T follicular helper cell (primary cell): Measurements from ENCODE around the gene USP49.
"Not testable (repeated sequence)": the region's sequence is repeated elsewhere in the genome, so short reads cannot be mapped to it uniquely, and the experiment has no call there.

ENCODE experiments used
- DNase-seq: peaks from one replicate; pipeline ENCODE4 v3.0.0-alpha.2; 2020; ENCODE audit warnings: low read depth
- total RNA-seq, 2 experiments: gene quantifications; one replicate each; lab custom pipeline; 2026; lab: John Stamatoyannopoulos, UW

Gene USP49
- 2.2 to 2.5 reads per million in 2 experiments for total RNA-seq

DNA sequence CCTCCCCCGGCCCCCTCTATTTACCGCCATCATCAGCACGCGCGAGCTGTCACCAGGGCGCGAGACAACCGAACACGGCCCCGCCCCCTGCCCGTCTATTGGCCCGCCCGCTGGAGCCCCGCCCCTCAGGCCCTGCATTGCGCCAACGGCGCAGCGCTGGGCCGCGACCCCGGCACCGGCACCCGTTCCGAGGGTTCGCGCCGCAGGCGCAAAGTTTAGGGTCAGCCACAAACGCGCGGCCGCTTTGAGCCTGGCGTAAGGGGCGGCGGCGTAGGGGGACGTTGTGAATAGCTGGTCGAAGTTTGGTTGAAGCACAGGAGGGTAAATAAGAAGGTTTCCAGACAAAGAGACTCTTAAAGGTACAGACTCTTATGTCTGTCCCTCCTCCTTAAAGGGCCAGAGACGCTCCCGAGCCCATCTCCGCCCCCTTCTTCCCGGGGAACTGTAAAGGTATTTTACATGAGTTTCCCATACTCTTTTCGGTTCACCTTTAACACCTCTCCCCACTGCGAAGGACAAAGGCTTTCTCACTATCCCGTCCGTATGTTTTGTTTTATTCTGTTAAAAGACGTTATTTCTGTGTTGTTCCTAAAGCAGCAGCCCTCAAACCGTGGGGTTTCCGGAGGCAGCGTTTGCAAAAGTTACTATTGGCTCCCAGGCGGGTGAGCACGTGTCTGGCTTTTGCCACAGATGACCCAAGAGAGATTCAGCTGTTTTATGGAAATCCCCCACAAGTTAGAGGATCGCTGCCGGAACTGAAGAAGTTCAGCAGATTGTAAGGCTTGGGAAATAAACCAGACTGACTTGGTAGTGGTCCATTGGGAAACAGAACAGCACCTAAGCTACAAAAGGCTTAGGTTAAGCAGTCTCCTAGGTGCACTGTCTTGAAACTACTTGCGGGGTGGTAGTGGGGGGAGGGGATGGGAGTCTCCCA lies at the start of gene USP49:
Gene USP49 (minus strand): TSS at position 76 of the 934 bp plus-strand sequence. CDS start 88,392 bp downstream, outside the sequence.
- DNase-seq, result peak; percentile 89

DNA sequence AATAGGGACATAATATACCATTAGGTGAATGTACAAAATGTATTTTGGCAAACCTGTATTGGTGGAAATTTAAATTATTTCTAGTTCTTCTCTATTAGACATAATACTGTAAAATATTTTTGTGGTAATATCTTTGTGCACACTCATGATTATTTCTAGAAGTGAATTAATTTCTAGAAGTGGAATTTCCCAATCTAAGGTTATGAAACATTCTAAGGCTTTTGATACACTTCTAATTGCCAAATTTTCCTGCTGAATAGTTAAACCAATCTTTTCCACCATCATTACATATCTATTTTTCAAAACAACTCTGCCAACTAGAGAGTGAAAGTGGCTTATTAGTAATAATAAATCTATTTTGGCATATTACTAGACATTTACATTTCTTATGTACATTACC lies 48.3 kb upstream of the USP49 start:
- DNase-seq, result no peak

DNA sequence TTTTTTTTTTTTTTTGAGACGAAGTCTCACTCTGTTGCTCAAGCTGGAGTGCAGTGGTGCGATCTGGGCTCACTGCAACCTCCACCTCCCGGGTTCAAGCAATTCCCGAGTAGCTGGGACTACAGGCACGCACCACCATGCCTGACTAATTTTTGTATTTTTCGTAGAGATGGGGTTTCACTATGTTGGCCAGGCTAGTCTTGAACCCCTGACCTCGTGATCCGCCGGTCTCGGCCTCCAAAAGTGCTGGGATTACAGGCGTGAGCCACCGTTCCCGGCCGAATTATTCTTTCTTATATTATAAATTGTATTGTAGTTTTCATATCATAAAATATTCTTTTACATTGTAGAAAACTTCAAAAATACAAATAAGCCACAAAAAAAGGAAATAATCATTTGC lies 47.7 kb upstream of the USP49 start:
- not testable (repeated sequence) for DNase-seq

DNA sequence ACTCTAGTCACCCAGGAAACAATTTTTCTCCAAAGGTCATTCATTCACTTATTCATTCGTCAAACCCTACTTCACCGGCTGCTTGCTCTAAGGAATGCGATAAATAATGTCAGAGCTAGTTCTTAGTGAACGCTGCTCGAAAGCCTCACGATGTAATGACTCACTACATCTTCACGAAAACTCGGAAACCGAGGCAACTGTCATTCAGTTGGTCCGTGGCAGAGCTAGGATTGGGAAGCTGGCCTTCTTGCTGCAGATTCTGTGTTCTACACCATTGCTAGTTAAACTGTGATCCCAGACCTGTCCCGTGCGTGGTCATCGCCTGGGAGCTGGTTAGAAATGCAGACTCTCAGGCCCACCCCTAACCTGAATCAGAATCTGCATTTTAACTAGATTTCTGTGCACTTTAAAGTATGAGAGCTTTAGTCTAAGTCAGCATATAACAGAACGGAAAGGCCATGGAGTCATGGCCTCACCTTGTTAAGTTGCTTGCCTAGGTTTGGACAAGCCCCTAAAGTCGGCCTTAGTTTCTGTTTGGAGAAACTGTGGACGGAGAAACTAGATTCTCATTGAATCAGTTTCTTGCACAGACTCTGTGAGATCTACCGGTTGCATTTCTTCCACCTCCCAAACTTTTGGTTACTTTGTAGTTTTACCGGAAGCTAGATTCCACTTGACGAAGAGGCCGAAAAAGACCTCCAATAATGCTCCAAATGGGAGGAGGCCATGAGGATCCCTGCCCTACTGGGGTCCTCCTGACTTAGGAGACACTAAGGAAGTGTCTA lies 47.1 kb upstream of the USP49 start:
- DNase-seq, result peak; percentile 24

DNA sequence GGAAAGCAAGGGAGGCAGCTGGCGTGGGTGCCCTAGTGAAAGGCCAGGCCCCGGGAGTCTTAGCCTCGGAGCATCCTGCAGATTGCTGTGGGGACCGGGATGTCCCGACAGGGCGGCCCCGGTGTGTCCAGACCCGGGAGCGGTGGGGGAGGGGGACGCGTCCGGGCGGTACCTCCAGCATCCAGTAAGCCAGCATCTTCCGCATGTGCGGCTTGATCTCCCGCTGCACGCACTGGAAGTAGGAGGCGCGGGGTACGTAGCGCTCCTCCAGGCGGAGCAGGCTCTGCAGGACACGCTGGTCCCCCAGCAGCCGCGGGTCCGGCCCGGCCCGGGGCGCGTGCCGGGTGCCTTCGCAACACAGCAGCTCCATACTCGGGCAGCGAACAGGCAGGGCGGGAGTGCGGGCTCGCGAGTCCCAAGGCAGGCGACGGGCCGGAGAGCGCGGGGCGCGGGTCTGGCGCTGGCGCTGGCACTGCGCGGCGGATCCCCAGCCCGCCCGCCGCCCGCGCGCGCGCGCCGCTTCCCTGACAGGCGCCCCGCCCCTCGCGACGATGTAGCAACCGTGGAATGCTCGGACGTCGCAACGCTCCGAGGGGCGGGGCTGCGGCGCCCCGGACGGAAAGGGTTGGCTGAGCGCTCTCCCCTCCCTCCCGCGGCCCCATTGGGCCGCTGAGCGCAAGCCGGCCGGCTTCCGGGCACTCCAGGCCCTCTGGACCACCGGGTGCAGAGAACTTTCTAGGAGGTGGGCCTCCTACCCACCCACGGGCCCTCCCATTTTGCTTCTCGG lies 46.3 kb upstream of the USP49 start, which contains the start of gene CCND3:
Gene CCND3 (minus strand): TSS at position 529 of the 787 bp plus-strand sequence. CDS start 159 bp downstream, at position 370.
- DNase-seq, result peak; percentile 70

DNA sequence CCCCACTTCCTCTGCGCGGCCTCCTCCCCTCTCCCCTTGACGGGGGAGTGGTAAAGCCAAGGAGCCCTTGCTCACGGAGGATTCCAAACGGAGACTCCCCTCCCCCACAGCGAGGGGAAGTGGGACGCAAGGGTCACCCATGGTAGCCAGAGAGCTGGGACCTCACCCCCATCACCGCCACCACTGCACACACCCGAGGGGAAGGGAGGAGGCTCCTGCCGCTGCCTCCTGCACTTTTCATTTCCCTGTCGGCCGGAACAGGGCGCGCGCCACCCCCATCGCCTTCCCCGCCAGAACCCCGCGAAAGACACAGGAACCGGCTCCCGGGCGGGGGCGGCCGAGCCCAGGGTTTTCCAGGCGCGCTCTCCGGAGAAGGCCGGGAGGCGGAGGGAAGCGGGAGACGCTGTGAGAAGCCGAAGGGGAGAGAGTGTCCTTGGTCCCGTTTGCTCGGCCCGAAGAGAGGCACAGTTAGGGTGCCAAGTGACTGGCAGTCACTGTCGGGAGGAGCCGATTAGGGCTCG lies 45.6 kb upstream of the USP49 start:
- DNase-seq, result peak; percentile 41

DNA sequence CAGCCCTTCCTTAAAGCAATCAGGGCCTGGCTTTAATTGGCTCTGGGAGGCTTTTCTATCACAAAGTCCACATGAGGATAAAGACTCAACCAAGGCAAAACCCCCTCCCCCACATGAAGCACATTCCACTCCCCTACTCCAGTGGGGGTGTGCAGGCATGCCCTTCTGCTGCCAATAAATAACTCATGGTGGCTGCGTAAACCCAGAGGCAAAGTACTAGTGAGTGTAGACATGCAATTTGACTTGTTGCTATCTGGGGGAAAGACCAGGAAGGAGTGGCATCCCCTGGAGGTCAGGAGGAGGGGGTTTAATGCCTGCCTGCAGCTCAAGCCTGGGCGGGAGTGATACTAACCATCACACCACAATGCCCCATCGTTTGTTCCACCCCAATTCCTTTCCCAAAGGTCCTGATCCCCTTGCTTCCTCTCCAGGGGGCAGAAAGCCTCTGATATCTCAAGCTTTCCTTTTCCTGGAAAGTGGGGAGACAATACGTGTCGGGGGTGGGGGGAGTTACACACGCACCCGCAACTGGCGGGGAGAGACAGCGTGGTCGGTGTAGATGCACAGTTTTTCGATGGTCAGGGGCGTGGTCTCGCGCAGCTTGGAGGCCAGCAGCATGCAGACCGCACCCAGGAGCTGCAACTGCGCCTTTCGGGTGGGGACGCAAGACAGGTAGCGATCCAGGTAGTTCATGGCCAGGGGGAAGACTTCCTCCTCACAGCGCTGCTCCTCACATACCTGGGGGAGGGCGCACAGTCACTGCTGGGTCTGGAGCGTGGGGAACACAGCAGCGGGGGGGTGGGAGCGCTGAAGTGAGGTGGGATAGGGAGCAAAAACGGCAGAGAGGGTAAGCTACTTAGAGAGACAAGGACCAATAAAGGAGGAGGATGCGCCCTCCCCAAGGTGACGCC lies 44.9 kb upstream of the USP49 start:
- no peak for DNase-seq

DNA sequence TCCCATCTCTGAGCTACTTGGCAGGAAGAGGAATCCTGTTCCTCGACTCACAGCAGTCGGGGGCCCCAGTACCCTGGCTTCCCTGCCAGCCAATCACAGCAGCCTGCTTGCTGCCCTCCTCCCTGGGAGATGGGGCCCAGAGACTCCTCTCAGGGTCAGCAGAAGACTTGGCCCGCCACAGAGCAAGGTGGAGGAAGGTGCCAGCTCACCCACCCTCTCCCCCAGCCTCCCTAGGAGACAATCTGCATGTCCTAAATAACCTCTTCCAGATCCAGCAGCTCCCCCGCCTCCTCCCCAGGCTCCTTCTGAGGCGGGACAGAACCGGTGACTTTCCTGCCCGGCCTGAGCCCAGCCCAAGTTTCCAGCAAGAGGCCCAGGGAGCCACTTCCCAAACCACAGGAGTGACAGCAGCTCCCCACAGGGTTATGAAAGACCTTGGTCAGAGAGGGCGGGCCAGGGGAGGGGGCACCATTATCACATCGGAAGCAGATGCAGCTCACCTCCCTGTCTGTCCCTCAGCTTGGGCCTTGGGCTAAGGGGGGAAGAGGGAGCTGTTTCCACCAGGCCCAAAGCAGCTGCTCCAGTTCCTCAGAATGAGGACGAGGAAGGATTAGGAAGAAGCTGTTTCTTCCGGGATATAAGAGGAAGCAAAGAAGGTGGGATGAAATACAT lies 44.1 kb upstream of the USP49 start:
- no peak for DNase-seq

DNA sequence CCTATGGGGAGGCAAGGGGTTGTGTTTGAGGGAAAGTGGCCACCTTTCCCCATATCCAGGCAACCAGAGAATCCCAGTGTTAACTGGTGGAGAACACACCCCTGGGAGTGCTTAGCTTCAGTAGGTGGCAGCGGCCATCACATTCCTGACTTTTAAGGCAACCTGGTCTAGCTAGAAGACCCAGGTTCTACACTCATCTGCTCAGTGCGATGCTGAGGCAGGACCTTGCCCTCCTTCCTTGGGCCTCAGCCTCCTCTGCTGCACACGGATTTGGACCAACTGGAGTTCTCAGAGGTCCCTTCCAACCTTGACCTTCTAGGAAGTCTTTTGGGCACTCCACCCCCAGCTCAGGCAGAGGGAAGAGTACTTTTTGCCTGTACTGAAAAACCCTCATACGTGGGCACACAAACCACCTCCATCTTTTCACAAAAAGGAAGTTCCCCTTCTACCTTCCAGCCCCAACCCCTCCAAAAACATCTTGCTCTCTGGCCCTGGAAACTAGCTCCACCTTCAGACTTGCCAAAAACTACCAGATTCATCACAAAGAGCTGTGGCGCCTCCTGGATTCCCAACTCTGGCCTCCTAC lies 43.5 kb upstream of the USP49 start:
- no peak for DNase-seq

DNA sequence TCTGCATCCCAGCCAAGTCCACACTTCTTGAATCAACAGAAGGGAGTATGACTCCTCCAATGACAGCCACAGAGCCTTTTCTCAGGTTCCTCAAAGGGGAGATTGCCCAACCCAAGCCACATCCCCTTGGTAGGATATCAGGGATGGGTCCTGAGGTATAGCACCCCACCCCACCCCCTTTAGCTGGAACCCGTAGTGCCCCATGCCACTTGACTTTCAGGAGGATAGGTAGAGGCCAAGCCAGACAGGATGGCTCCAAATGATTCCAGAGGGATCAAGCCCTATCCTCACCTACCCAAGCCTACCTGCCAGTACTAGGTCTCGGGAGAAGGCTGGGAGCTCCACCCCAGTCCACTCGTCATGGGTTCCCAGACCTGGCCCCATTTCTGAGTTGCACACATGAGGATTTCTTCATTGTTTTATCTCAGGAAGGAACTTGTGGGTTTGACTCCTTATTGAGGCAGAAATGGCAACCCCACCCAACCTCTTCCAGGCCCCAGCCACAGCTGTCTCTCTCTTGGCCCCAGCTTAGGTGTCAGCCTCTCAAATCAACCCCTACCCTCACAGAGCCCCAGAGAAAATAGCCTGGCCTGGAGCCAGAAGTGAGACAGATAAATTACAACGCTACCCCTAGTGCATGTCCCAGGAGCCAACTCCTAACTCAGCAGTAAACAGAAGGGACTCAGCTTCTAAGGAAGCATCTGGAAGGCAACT lies 42.8 kb upstream of the USP49 start:
- peak; percentile 43 for DNase-seq

DNA sequence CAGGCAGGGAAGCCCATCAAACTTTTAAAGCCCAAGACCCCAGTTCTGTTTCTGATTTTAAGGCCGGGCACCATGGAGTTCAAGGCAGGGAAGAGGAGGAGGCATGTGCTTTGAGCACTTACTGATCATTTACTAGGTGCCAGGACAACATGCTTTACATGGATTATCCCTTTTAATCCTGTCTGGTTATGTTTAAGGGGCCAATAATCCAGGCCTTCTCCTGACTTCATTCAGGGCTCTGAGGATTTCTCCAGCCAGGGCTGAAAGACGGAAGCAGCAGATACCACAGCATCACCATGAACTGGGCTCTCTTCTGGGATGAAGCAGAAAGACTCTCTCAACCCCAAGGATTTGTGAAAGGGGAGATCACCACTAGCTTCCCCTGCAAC lies 42.3 kb upstream of the USP49 start:
- no peak for DNase-seq

DNA sequence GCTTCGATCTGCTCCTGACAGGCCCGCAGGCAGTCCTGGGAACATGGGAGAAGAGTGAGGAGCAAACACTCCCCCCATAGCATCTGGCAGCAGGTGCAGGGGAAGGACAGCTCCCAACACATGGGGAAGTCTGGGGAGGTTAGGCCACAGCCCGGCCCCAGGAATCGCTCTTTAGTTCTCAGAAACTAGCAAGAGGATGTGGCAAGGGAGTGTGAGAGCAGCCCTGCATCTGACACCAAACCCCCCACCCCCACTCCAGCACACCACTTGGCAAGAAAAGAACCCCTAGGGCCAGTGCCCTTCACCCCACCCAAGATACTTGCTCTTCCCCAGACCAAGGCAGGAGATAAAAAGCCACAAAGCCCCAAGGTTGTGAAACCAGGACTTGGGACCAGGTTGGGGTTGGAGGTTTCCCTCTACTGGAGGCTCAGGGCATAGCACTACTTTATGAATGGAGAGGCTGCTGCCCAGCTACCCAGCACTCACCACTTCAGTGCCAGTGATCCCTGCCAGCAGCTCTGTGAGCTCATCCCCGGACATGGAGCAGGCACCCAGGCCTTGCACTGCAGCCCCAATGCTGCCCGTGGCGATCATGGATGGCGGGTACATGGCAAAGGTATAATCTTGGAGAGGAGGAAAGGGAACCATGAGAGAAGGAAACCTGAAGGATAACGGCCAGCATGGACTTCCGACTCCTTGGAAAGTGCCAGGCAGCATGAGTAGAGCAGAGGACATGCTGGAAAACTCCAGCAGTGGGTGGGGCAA lies 41.1 kb upstream of the USP49 start:
- peak; percentile 40 for DNase-seq

DNA sequence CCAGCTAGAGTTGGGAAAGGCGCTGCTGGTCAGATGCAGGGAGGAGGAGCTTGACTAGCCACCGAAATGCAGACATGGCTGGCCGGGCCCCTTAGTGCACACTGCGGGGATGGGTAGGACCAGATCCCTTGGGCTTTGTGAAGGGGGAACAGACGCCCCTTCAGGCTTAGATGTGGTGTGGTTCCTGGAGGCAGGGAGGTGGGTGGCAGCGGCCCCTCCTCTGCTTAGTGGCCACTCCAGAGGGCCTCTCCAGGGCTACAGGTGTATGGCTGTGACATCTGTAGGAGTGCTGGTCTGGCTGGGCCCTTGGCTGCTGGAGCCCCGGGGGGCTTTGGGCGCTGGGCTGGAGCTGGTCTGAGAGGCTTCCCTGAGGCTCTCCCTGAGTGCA lies 40.5 kb upstream of the USP49 start:
- no peak for DNase-seq

DNA sequence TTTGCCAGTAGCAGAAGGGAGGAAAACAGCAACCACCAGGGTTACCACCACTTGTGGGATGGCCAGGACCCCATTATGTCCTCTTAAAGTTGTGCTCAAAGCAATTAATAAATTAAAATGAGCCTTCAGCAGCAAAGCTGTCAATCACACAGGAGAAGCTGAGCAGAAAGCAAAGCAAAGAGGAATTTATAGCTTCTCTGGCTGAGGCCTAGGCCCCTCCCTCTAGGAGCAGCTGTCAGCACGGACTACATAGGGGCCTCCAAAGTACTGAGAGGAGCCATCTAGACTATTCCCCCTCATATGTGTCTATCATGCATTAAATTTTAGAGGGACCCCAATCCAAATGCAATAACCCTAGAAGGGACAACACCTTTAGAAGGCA lies 40.0 kb upstream of the USP49 start:
- no peak for DNase-seq

DNA sequence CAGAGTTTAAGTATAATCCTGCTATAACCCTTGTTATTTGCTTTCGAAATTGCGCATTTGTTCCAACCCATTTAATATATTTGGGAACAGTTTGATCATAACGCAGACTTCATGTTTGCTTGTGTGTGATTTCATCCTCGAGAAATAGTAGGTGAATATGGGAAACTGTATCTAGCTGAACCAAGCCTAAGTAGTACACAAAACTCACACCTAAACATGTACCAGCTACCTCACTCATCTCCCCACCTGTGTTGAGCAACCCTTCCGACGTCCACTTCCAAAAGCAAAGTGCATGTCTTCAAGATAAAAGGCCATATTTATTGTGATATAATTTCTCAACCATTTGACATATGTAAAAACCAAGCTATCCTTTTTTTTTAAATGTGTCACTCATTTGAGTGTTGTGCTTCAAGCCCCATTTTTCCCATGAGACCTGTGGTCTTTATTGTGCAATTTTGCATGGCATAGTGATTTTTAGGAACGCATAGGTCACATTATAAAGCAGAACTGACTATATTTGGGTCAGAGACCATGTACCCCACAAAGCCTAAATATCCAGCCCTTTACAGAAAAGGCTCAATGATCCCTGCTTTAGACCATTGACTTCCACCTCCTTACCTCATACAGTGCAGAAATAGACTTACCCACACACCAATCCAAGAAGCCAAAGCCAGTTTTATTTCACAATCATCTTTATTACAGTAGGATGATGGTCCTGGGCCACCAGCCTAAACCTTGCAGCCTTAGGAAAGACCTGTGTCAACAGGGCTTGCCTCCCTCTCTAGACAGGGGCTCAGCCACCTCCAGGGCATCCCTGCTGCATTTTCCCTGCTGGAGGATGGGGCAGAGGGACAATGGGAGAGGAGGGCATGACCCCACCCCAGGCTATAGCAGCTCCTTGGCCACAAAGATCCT lies 39.4 kb upstream of the USP49 start:
- no peak for DNase-seq

DNA sequence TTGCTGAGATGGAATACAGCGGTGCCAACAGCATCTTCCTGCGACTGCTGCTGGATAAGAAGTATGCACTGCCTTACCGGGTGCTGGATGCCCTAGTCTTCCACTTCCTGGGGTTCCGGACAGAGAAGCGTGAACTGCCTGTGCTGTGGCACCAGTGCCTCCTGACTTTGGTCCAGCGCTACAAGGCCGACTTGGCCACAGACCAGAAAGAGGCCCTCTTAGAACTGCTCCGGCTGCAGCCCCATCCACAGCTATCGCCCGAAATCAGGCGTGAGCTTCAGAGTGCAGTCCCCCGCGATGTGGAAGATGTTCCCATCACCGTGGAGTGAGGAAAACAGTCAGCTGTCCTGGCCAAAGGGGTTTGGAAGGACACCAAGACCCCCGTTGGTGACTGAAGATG lies 37.2 kb upstream of the USP49 start:
- DNase-seq, result no peak

DNA sequence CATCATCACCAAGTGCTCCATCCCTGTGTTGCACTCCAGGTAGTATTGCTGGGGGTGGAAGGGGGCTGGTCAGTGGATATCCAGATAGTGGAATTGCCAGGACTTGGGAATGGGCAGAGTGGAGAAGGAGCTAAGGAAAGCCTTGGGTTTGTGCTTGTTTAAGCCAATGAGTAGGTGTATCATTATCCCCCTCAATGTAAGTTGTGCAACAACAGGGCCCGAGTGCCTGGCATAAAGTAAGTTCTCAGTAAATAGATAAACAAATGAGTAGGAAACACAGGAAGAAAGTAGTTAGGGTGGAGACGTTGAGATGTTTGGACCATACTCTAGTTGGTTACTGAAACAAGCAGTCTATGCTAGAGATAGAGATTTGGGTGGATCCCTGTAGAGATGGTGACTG lies 36.6 kb upstream of the USP49 start:
- no peak for DNase-seq
